Measurements from ENCODE around the gene MAGIX. TPM values are rescaled to one million over a fixed set of nuclear protein-coding genes. Genes with fewer than 3 reads are reported as not detected.
"Not testable (repeated sequence)": the region's sequence is repeated elsewhere in the genome, so short reads cannot be mapped to it uniquely, and the experiment has no call there.

MAGIX gene
- total and polyA plus RNA-seq, 5 donors: 9.0 to 16.6 (median 15.9) TPM

GRCh38 chrX:49173544-49173943 is 11.0 kb downstream of the MAGIX start:
- peak in 1 of 3 donors; percentile 30 for DNase-seq
- H3K4me1 ChIP-seq (ENCODE audit: control insufficient read depth, insufficient read depth, low read length); intact Hi-C loops (cut with DNase I); H3K27me3 ChIP-seq (ENCODE audit: control insufficient read depth, insufficient read depth); H3K4me3 ChIP-seq (ENCODE audit: low read length); H3K9me3 ChIP-seq (ENCODE audit: control insufficient read depth, low read length); ATAC-seq: not testable (repeated sequence)
- WGBS: 94% methylated on average over 8 of the region's 8 CpGs
- H3K27ac ChIP-seq (ENCODE audit: low read length): peak overlapping the region; percentile 21

- Histone ChIP-seq H3K4me3 (ENCODE audit: low read length) (no peak overlapping the region), H3K9me3 (ENCODE audit: control insufficient read depth, low read length) (no peaks in the 10 kb centered on the region), H3K27ac (ENCODE audit: low read length) (no peak overlapping the region), H3K4me1 (ENCODE audit: control insufficient read depth, insufficient read depth, low read length) (peaks cover 4% of the 10 kb centered on the region), H3K27me3 (ENCODE audit: control insufficient read depth, insufficient read depth) (no peaks in the 10 kb centered on the region)
- intact Hi-C loops (cut with DNase I): no loop called here
- WGBS: 60% methylated on average over 3 of the region's 3 CpGs
- ATAC-seq (no peak), DNase-seq (peak in 1 of 3 donors; percentile 1)
Measured at GRCh38 chrX:49174723-49175122, 12.2 kb downstream of the MAGIX start.

GRCh38 chrX:49175435-49176274 is 13.1 kb downstream of the MAGIX start:
- intact Hi-C loops (cut with DNase I): no loop called here
- Histone ChIP-seq H3K4me3 (ENCODE audit: low read length) (no peak overlapping the region), H3K27ac (ENCODE audit: low read length) (no peak overlapping the region), H3K9me3 (ENCODE audit: control insufficient read depth, low read length) (no peaks in the 10 kb centered on the region), H3K27me3 (ENCODE audit: control insufficient read depth, insufficient read depth) (no peaks in the 10 kb centered on the region), H3K4me1 (ENCODE audit: control insufficient read depth, insufficient read depth, low read length) (peaks cover 4% of the 10 kb centered on the region)
- 89% methylated on average over 43 of the region's 43 CpGs for WGBS
- DNase-seq (peak in 2 of 3 donors; percentile 54 to 68), ATAC-seq (no peak)

GRCh38 chrX:49176421-49177326 is 14.1 kb downstream of the MAGIX start:
- peak in 2 of 3 donors; percentile 75 for DNase-seq
- H3K27me3 ChIP-seq (ENCODE audit: control insufficient read depth, insufficient read depth): no peaks in the 10 kb centered on the region
- peak in 1 of 2 donors; percentile 23 for ATAC-seq
- H3K27ac ChIP-seq (ENCODE audit: low read length): no peak overlapping the region
- intact Hi-C loops (cut with DNase I): no loop called here
- H3K4me3 ChIP-seq (ENCODE audit: low read length): no peak overlapping the region
- 57% methylated on average over 27 of the region's 27 CpGs for WGBS
- peaks cover 4% of the 10 kb centered on the region for H3K4me1 ChIP-seq (ENCODE audit: control insufficient read depth, insufficient read depth, low read length)
- no peaks in the 10 kb centered on the region for H3K9me3 ChIP-seq (ENCODE audit: control insufficient read depth, low read length)

- Histone ChIP-seq H3K9me3 (ENCODE audit: control insufficient read depth, low read length) (no peaks in the 10 kb centered on the region), H3K4me1 (ENCODE audit: control insufficient read depth, insufficient read depth, low read length) (peaks cover 4% of the 10 kb centered on the region), H3K27ac (ENCODE audit: low read length) (no peak overlapping the region), H3K27me3 (ENCODE audit: control insufficient read depth, insufficient read depth) (no peaks in the 10 kb centered on the region), H3K4me3 (ENCODE audit: low read length) (no peak overlapping the region)
- ATAC-seq (peak; percentile 5 to 28), DNase-seq (no peak)
- intact Hi-C loops (cut with DNase I): no loop called here
- 89% methylated on average over 4 of the region's 4 CpGs for WGBS
Measured at GRCh38 chrX:49177338-49177833, 14.8 kb downstream of the MAGIX start.

- Histone ChIP-seq H3K27ac (ENCODE audit: low read length) (no peak overlapping the region), H3K4me3 (ENCODE audit: low read length) (no peak overlapping the region), H3K27me3 (ENCODE audit: control insufficient read depth, insufficient read depth) (no peaks in the 10 kb centered on the region), H3K4me1 (ENCODE audit: control insufficient read depth, insufficient read depth, low read length) (peaks cover 3% of the 10 kb centered on the region), H3K9me3 (ENCODE audit: control insufficient read depth, low read length) (no peaks in the 10 kb centered on the region)
- DNase-seq: no peak
- WGBS: 90% methylated on average over 23 of the region's 23 CpGs
- intact Hi-C loops (cut with DNase I): no loop called here
- ATAC-seq: peak in 1 of 2 donors; percentile 12
Measured at GRCh38 chrX:49177873-49178480, 15.4 kb downstream of the MAGIX start.

- intact Hi-C loops (cut with DNase I): no loop called here
- H3K27ac ChIP-seq (ENCODE audit: low read length): no peak overlapping the region
- no peak for ATAC-seq
- no peaks in the 10 kb centered on the region for H3K27me3 ChIP-seq (ENCODE audit: control insufficient read depth, insufficient read depth)
- DNase-seq: no peak
- H3K4me1 ChIP-seq (ENCODE audit: control insufficient read depth, insufficient read depth, low read length): no peaks in the 10 kb centered on the region
- H3K4me3 ChIP-seq (ENCODE audit: low read length): no peak overlapping the region
- 93% methylated on average over 3 of the region's 3 CpGs for WGBS
- H3K9me3 ChIP-seq (ENCODE audit: control insufficient read depth, low read length): no peaks in the 10 kb centered on the region
Measured at GRCh38 chrX:49178537-49178936, 16.0 kb downstream of the MAGIX start.

- no peaks in the 10 kb centered on the region for H3K4me1 ChIP-seq (ENCODE audit: control insufficient read depth, insufficient read depth, low read length)
- H3K27ac ChIP-seq (ENCODE audit: low read length): no peak overlapping the region
- no peaks in the 10 kb centered on the region for H3K9me3 ChIP-seq (ENCODE audit: control insufficient read depth, low read length)
- intact Hi-C loops (cut with DNase I): no loop called here
- H3K4me3 ChIP-seq (ENCODE audit: low read length): no peak overlapping the region
- WGBS: 88% methylated on average over 2 of the region's 2 CpGs
- no peaks in the 10 kb centered on the region for H3K27me3 ChIP-seq (ENCODE audit: control insufficient read depth, insufficient read depth)
- no peak for ATAC-seq
- DNase-seq: peak in 1 of 3 donors; percentile 1
Measured at GRCh38 chrX:49179358-49179757, 16.8 kb downstream of the MAGIX start.

GRCh38 chrX:49183701-49184281 is 21.2 kb downstream of the MAGIX start:
- intact Hi-C loops (cut with DNase I): no loop called here
- WGBS: 76% methylated on average over 18 of the region's 18 CpGs
- DNase-seq: peak in 2 of 3 donors; percentile 72 to 73
- Histone ChIP-seq H3K4me1 (ENCODE audit: control insufficient read depth, insufficient read depth, low read length) (peaks cover 4% of the 10 kb centered on the region), H3K4me3 (ENCODE audit: low read length) (no peak overlapping the region), H3K9me3 (ENCODE audit: control insufficient read depth, low read length) (no peaks in the 10 kb centered on the region), H3K27ac (ENCODE audit: low read length) (peak overlapping the region; percentile 46), H3K27me3 (ENCODE audit: control insufficient read depth, insufficient read depth) (no peaks in the 10 kb centered on the region)
- ATAC-seq: peak in 1 of 2 donors; percentile 2
